Measurements from ENCODE around the gene PRKACG.
"Not testable (repeated sequence)": the region's sequence is repeated elsewhere in the genome, so short reads cannot be mapped to it uniquely, and the experiment has no call there.

Gene PRKACG

GRCh38 chr9:68998812-68999211 is 15.1 kb downstream of the PRKACG start:
- no peaks in the 10 kb centered on the region for H3K36me3 ChIP-seq (ENCODE audit: insufficient read depth, low read length)
- no peaks in the 10 kb centered on the region for H3K9me3 ChIP-seq (ENCODE audit: low read depth, low read length)
- DNase-seq (ENCODE audit: low read depth, low spot score), result no peak
- no peak overlapping the region for H3K27ac ChIP-seq
- no peak overlapping the region for H3K4me3 ChIP-seq
- no peak overlapping the region for H3K9ac ChIP-seq (ENCODE audit: insufficient read length)
- no peak for TF ChIP-seq EZH2 (IDR thresholded peaks at IDR 0.05)
- no peak for TF ChIP-seq FOXP2 (optimal IDR thresholded peaks at IDR 0.05; ENCODE audit: control extremely low read depth, extremely low read length, insufficient read depth)
- TF ChIP-seq POLR2AphosphoS5 (IDR thresholded peaks at IDR 0.05; ENCODE audit: borderline replicate concordance, low read depth, low read length), result no peak

GRCh38 chr9:68998385-68998784 is 15.5 kb downstream of the PRKACG start:
- Histone ChIP-seq H3K27ac (no peak overlapping the region), H3K9ac (ENCODE audit: insufficient read length) (no peak overlapping the region), H3K4me3 (no peak overlapping the region), H3K9me3 (ENCODE audit: low read depth, low read length) (no peaks in the 10 kb centered on the region), H3K36me3 (ENCODE audit: insufficient read depth, low read length) (no peaks in the 10 kb centered on the region)
- TF ChIP-seq POLR2AphosphoS5 (IDR thresholded peaks at IDR 0.05; ENCODE audit: borderline replicate concordance, low read depth, low read length) (no peak), FOXP2 (optimal IDR thresholded peaks at IDR 0.05; ENCODE audit: control extremely low read depth, extremely low read length, insufficient read depth) (no peak), EZH2 (IDR thresholded peaks at IDR 0.05) (no peak)
- no peak for DNase-seq (ENCODE audit: low read depth, low spot score)

GRCh38 chr9:68997666-68998065 is 16.2 kb downstream of the PRKACG start:
- H3K36me3 ChIP-seq (ENCODE audit: insufficient read depth, low read length), result no peaks in the 10 kb centered on the region
- no peaks in the 10 kb centered on the region for H3K9me3 ChIP-seq (ENCODE audit: low read depth, low read length)
- TF ChIP-seq POLR2AphosphoS5 (IDR thresholded peaks at IDR 0.05; ENCODE audit: borderline replicate concordance, low read depth, low read length) (no peak), FOXP2 (optimal IDR thresholded peaks at IDR 0.05; ENCODE audit: control extremely low read depth, extremely low read length, insufficient read depth) (no peak), EZH2 (IDR thresholded peaks at IDR 0.05) (no peak)
- no peak for DNase-seq (ENCODE audit: low read depth, low spot score)
- H3K4me3 ChIP-seq, result no peak overlapping the region
- no peak overlapping the region for H3K9ac ChIP-seq (ENCODE audit: insufficient read length)
- H3K27ac ChIP-seq, result no peak overlapping the region

- DNase-seq (ENCODE audit: low read depth, low spot score), result no peak
- Histone ChIP-seq H3K27ac (no peak overlapping the region), H3K36me3 (ENCODE audit: insufficient read depth, low read length) (no peaks in the 10 kb centered on the region), H3K4me3 (no peak overlapping the region), H3K9ac (ENCODE audit: insufficient read length) (no peak overlapping the region), H3K9me3 (ENCODE audit: low read depth, low read length) (no peaks in the 10 kb centered on the region)
- TF ChIP-seq EZH2 (IDR thresholded peaks at IDR 0.05) (no peak), POLR2AphosphoS5 (IDR thresholded peaks at IDR 0.05; ENCODE audit: borderline replicate concordance, low read depth, low read length) (no peak), FOXP2 (optimal IDR thresholded peaks at IDR 0.05; ENCODE audit: control extremely low read depth, extremely low read length, insufficient read depth) (no peak)
Measured at GRCh38 chr9:68996462-68996861, 17.5 kb downstream of the PRKACG start.

GRCh38 chr9:68995776-68996175 is 18.1 kb downstream of the PRKACG start:
- H3K36me3 ChIP-seq (ENCODE audit: insufficient read depth, low read length), result no peaks in the 10 kb centered on the region
- no peak overlapping the region for H3K4me3 ChIP-seq
- no peak for TF ChIP-seq FOXP2 (optimal IDR thresholded peaks at IDR 0.05; ENCODE audit: control extremely low read depth, extremely low read length, insufficient read depth)
- no peak overlapping the region for H3K9ac ChIP-seq (ENCODE audit: insufficient read length)
- no peak for DNase-seq (ENCODE audit: low read depth, low spot score)
- no peaks in the 10 kb centered on the region for H3K9me3 ChIP-seq (ENCODE audit: low read depth, low read length)
- no peak overlapping the region for H3K27ac ChIP-seq

GRCh38 chr9:68991457-68991856 is 22.5 kb downstream of the PRKACG start:
- Histone ChIP-seq H3K9me3 (ENCODE audit: low read depth, low read length) (no peaks in the 10 kb centered on the region), H3K36me3 (ENCODE audit: insufficient read depth, low read length) (no peaks in the 10 kb centered on the region), H3K9ac (ENCODE audit: insufficient read length) (no peak overlapping the region), H3K27ac (no peak overlapping the region), H3K4me3 (no peak overlapping the region)
- DNase-seq (ENCODE audit: low read depth, low spot score), result no peak
- no peak for TF ChIP-seq EZH2 (IDR thresholded peaks at IDR 0.05)
- TF ChIP-seq POLR2AphosphoS5 (IDR thresholded peaks at IDR 0.05; ENCODE audit: borderline replicate concordance, low read depth, low read length), result no peak
- TF ChIP-seq FOXP2 (optimal IDR thresholded peaks at IDR 0.05; ENCODE audit: control extremely low read depth, extremely low read length, insufficient read depth), result no peak

GRCh38 chr9:68986949-68987348 is 27.0 kb downstream of the PRKACG start:
- not testable (repeated sequence) for H3K27ac ChIP-seq; H3K36me3 ChIP-seq (ENCODE audit: insufficient read depth, low read length)

GRCh38 chr9:68983522-68984424 is 30.1 kb downstream of the PRKACG start:
- Histone ChIP-seq H3K9ac (ENCODE audit: insufficient read length) (no peak overlapping the region), H3K4me3 (no peak overlapping the region), H3K27ac (no peak overlapping the region), H3K36me3 (ENCODE audit: insufficient read depth, low read length) (no peaks in the 10 kb centered on the region), H3K9me3 (ENCODE audit: low read depth, low read length) (no peaks in the 10 kb centered on the region)
- TF ChIP-seq EZH2 (IDR thresholded peaks at IDR 0.05) (no peak), FOXP2 (optimal IDR thresholded peaks at IDR 0.05; ENCODE audit: control extremely low read depth, extremely low read length, insufficient read depth) (no peak), POLR2AphosphoS5 (IDR thresholded peaks at IDR 0.05; ENCODE audit: borderline replicate concordance, low read depth, low read length) (no peak)
- no peak for DNase-seq (ENCODE audit: low read depth, low spot score)

More at GRCh38 chr9:68986949-68987348, 27.0 kb downstream of the PRKACG start:
- not testable (repeated sequence) for H3K9ac ChIP-seq (ENCODE audit: insufficient read length); H3K9me3 ChIP-seq (ENCODE audit: low read depth, low read length); DNase-seq (ENCODE audit: low read depth, low spot score); H3K4me3 ChIP-seq

- Histone ChIP-seq H3K9ac (ENCODE audit: insufficient read length) (no peak overlapping the region), H3K4me3 (no peak overlapping the region), H3K27ac (no peak overlapping the region), H3K9me3 (ENCODE audit: low read depth, low read length) (no peaks in the 10 kb centered on the region), H3K36me3 (ENCODE audit: insufficient read depth, low read length) (no peaks in the 10 kb centered on the region)
- TF ChIP-seq POLR2AphosphoS5 (IDR thresholded peaks at IDR 0.05; ENCODE audit: borderline replicate concordance, low read depth, low read length), result no peak
- no peak for TF ChIP-seq FOXP2 (optimal IDR thresholded peaks at IDR 0.05; ENCODE audit: control extremely low read depth, extremely low read length, insufficient read depth)
- TF ChIP-seq EZH2 (IDR thresholded peaks at IDR 0.05), result no peak
- DNase-seq (ENCODE audit: low read depth, low spot score), result no peak
Measured at GRCh38 chr9:68983008-68983411, 30.9 kb downstream of the PRKACG start.

Data from SK-N-MC (cell line).